NCI-H2029 (cell line): ENCODE measurements around the gene KCNJ2.

Experiments
- DNase-seq: peaks from one replicate; lab custom pipeline; 2025; lab: John Stamatoyannopoulos, UW

Gene KCNJ2

GRCh38 chr17:70168977-70169708 is at the start of gene KCNJ2:
Gene KCNJ2, plus strand, starts transcription at chr17:70169532. Its CDS starts 5,508 bp downstream, at chr17:70175040.
- DNase-seq: peak; percentile 61

DNA sequence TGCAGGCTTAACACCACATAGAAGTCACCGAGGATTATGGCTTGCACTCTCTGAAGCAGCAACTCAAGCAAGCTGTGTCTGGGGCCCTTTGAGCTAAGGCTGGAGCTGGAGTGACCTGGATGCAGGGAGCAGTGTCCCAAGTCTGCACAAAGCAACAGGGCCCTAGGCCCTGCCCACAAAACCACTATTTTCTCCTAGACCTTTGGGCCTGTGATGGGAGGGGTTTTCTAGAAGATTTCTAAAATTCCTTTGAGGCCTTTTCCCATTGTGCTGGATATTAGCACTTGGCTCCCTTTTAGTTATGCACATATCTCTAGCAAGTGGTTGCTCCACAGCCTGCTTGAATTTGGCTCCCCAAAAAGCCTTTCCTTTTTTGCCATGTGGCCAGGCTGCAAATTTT is 49.8 kb upstream of the KCNJ2 start:
- no peak for DNase-seq

DNA sequence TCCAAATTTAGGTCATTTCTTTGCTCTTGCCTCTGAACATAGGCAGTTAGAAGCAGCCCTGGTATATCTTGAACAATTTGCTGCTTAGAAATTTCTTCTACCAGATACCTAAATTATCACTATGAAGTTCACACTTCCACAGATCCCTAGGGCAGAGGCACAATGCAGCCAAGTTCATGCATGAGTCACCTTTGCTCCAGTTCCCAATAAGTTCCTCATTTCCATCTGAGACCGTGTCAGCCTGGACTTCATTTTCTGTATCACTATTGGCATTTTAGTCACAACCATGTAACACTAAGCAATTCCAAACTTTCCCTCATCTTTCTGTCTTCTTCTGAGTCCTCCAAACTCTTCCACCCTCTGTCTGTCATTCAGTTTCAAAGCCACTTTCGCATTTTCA is 49.3 kb upstream of the KCNJ2 start:
- DNase-seq: no peak

GRCh38 chr17:70120425-70120824 is 48.9 kb upstream of the KCNJ2 start:
- DNase-seq: no peak

DNA sequence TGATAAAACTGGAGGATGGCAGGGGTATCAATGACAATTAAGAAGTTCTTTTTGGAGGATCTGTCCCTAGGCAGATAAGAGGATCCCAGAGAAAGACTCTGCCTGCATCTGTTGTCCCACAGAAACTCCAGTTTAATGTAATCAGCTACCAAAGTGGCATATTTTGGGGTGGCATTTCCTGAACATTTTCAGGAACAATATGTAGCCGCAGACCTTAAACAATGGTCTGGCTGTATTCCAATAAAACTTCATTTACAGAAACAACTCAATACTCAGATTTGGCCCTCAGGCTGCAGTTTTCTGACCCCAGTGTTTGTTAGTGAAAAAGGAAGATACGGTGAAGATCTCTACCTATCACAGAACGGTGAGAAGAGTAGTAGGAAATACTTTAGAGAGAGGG is 48.2 kb upstream of the KCNJ2 start:
- DNase-seq: no peak

DNA sequence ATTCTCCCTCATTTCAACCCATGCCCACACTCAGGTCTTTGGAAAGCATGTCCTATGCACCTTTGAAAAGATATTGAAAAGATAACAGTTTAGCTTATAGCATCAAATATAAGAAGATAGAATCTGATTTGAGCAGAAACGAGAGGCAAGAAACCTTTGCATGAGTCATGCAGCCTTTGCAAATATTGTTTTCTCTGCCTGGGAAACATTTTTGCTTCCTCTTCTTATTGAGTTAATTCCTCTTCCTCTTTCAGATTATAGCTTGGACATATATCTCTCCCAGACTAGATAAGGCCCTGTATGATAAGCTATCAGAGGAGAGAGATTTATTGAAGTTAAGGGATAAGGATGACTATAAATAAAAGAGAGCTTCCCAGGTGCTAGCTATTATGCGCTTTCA is 46.1 kb upstream of the KCNJ2 start:
- DNase-seq: no peak

GRCh38 chr17:70124723-70125122 is 44.6 kb upstream of the KCNJ2 start:
- DNase-seq: no peak

- DNase-seq: no peak
Observed at GRCh38 chr17:70127221-70127873, 42.0 kb upstream of the KCNJ2 start.

GRCh38 chr17:70128727-70129238 is 40.5 kb upstream of the KCNJ2 start:
- DNase-seq: no peak

DNA sequence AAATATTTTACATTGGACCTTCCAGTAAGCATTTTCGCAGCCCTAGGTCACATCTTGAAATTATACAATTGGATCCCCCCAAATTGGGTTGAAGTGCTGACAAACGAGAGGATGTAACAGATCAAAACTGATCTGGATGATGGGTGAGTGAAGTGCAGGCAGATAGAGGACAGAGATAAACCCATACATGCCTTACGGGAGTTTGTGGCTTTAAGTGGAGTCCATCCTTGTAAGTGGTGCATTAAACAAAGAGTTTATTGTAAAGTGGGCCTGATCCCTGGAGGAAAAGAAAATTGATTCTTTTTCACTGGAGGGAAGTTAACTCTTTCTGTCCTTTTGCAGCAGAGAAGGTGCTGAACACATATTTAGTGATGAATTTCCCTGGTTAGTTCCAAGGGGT is 39.0 kb upstream of the KCNJ2 start:
- no peak for DNase-seq

DNA sequence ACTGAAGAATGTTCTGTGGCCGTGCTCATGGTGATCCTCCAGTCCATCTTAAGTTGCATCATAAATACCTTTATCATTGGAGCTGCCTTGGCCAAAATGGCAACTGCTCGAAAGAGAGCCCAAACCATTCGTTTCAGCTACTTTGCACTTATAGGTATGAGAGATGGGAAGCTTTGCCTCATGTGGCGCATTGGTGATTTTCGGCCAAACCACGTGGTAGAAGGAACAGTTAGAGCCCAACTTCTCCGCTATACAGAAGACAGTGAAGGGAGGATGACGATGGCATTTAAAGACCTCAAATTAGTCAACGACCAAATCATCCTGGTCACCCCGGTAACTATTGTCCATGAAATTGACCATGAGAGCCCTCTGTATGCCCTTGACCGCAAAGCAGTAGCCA is 36.8 kb upstream of the KCNJ2 start:
- no peak for DNase-seq

GRCh38 chr17:70134042-70134441 is 35.3 kb upstream of the KCNJ2 start:
- DNase-seq: no peak

DNA sequence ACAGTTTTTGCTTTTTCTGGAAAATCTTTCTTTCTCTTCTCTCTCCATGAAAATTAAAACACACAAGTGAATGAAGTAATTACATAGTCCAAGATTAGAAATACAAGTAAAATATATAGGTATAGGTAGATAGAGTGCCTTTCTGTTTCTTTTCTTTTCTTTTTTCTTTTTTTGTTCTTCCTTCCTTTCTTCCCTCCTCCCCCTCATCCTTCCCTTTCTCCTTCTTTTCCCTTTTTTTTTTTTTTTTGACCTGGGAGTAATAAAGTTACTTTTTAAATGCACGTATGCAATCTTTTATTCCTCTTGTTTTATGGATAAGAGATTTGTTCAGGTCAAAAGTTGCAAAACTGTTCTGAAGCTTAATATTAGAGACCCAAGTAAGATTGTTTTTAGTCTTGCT is 34.6 kb upstream of the KCNJ2 start:
- DNase-seq: no peak

DNA sequence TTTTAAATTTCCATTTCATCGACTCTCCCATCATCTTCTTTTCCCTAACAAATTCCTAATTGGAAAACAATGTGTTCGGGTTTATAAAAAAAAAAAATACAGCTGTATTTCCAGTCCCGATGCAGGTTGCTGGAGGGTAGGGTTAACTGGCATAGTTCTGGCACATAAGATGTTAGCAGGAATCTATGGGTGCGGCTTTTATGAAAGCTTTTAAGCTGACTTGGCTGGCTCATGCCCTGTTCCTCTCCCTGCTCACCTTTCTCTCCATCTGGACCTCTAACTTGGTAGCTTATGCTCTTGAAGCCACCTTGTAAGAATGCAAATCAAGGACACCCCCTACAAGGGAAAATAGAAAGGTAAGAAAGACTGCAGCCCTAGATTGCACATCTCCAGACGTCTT is 33.2 kb upstream of the KCNJ2 start:
- DNase-seq: no peak

GRCh38 chr17:70137451-70138230 is 31.7 kb upstream of the KCNJ2 start:
- no peak for DNase-seq

GRCh38 chr17:70138291-70138865 is 31.0 kb upstream of the KCNJ2 start:
- no peak for DNase-seq

DNA sequence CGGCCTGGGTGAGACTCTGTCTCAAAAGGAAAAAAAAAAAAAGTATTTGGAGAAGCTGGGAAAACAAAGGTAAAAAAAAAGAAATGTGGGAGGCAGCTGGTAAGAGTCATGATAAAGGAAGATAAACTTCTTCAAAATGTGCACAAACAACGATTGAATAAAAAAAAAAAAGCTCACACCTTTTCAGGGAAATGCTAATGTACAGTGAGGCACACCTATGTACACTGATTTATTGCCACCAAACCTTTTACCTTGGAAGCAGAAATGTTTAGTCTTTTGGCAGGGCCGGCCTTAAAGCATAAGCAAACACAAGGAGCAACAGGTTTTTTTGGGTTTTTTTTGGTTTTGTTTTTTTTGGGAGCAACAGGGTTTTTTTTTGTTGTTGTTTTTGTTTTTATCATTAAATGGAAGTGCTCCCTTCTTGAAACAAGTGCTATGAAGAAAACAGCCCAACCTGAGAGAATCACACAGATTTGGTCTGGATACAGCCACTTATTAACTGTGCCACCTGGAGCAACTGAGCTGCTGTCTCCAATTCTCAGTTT is 29.8 kb upstream of the KCNJ2 start:
- DNase-seq: no peak

DNA sequence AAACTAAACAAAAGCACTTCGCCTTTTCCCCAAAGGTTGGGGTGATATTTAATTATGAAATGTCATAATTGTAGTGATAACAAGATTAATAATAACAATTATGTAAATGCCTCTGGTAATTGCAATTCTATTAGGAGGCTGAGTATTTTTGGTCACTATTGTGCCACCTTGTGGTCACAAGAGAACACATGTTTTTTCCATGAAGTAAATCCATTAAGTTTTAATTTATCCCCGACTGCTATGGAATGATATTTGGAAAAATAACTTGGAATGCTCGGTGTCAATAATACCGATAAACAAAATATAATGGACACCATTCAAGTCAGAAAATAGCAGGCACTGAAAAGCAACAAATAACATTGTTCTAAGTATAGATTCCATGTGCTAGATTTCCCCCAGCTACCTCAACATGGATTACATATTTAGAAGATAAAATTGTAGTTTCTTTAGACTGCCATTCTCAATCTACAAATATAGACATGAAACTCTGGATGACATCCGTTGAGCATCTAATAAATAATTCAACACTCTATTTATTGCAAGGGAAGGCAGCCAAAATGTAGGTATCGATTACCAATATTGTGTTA is 25.0 kb upstream of the KCNJ2 start:
- no peak for DNase-seq

- no peak for DNase-seq
Observed at GRCh38 chr17:70153210-70153609, 16.1 kb upstream of the KCNJ2 start.

GRCh38 chr17:70157151-70157550 is 12.2 kb upstream of the KCNJ2 start:
- no peak for DNase-seq

- no peak for DNase-seq
Observed at GRCh38 chr17:70158180-70158579, 11.2 kb upstream of the KCNJ2 start.

GRCh38 chr17:70158591-70158990 is 10.7 kb upstream of the KCNJ2 start:
- DNase-seq: no peak
